HEK293 (cell line): ENCODE measurements around the gene CDO1.

ENCODE experiments used
- FEZF1 ChIP-seq: fragments of 450-650 bp; formaldehyde crosslinking; IDR thresholded peaks from 2 replicates; pipeline ENCODE4 v1.5.1; 2016; ENCODE audit warnings: missing biosample characterization, missing genetic modification characterization
- GLI4 ChIP-seq: fragments of 450-650 bp; formaldehyde crosslinking; IDR thresholded peaks from 2 replicates; pipeline ENCODE4 v1.5.1; 2016; ENCODE audit warnings: missing biosample characterization, missing genetic modification characterization
- GLIS2 ChIP-seq: fragments of 450-650 bp; formaldehyde crosslinking; IDR thresholded peaks from 2 replicates; pipeline ENCODE4 v1.5.1; 2016; ENCODE audit warnings: missing biosample characterization, missing genetic modification characterization
- HOXD13 ChIP-seq: sonication (generic); formaldehyde crosslinking; IDR thresholded peaks from 2 replicates; pipeline ENCODE4 v1.8.0; 2022; ENCODE audit warnings: missing genetic modification reagents, borderline replicate concordance
- KLF1 ChIP-seq: fragments of 450-650 bp; formaldehyde crosslinking; IDR thresholded peaks from 2 replicates; pipeline ENCODE4 v1.5.1; 2016; ENCODE audit warnings: missing biosample characterization, missing genetic modification characterization
- SP2 ChIP-seq: fragments of 450-650 bp; formaldehyde crosslinking; IDR thresholded peaks from 2 replicates; pipeline ENCODE4 v1.5.1; 2016; ENCODE audit warnings: missing biosample characterization, missing genetic modification characterization
- TSHZ1 ChIP-seq: fragments of 450-650 bp; formaldehyde crosslinking; IDR thresholded peaks from 2 replicates; pipeline ENCODE4 v1.5.1; 2016; ENCODE audit warnings: missing biosample characterization, missing genetic modification characterization, borderline replicate concordance
- WT1 ChIP-seq: fragments of 450-650 bp; formaldehyde crosslinking; IDR thresholded peaks from 2 replicates; pipeline ENCODE4 v1.5.1; 2016; ENCODE audit warnings: missing biosample characterization, missing genetic modification characterization
- ZBTB17 ChIP-seq: fragments of 450-650 bp; formaldehyde crosslinking; IDR thresholded peaks from 2 replicates; pipeline ENCODE4 v1.5.1; 2016; ENCODE audit warnings: missing biosample characterization, missing genetic modification characterization
- ZBTB21 ChIP-seq: fragments of 450-650 bp; formaldehyde crosslinking; IDR thresholded peaks from 2 replicates; pipeline ENCODE4 v1.5.1; 2017; ENCODE audit warnings: missing biosample characterization, missing genetic modification characterization
- ZBTB7A ChIP-seq: fragments of 450-650 bp; formaldehyde crosslinking; IDR thresholded peaks from 2 replicates; pipeline ENCODE4 v1.5.1; 2016; ENCODE audit warnings: low read depth, missing biosample characterization, missing genetic modification characterization
- ZNF114 ChIP-seq: fragments of 450-650 bp; formaldehyde crosslinking; IDR thresholded peaks from 2 replicates; pipeline ENCODE4 v1.5.0; 2017; ENCODE audit warnings: missing biosample characterization, missing genetic modification characterization
- ZNF121 ChIP-seq: fragments of 450-650 bp; formaldehyde crosslinking; IDR thresholded peaks from 2 replicates; pipeline ENCODE4 v1.5.1; 2016; ENCODE audit warnings: missing biosample characterization, missing genetic modification characterization
- ZNF214 ChIP-seq: fragments of 450-650 bp; formaldehyde crosslinking; IDR thresholded peaks from 2 replicates; pipeline ENCODE4 v1.5.1; 2017; ENCODE audit warnings: missing biosample characterization, mild to moderate bottlenecking, missing genetic modification characterization, borderline replicate concordance
- ZNF221 ChIP-seq: fragments of 450-650 bp; formaldehyde crosslinking; IDR thresholded peaks from 2 replicates; pipeline ENCODE4 v1.5.1; 2017; ENCODE audit warnings: missing biosample characterization, missing genetic modification characterization, borderline replicate concordance
- ZNF26 ChIP-seq: fragments of 450-650 bp; formaldehyde crosslinking; IDR thresholded peaks from 2 replicates; pipeline ENCODE4 v1.5.1; 2016; ENCODE audit warnings: missing biosample characterization, missing genetic modification characterization
- ZNF292 ChIP-seq: fragments of 450-650 bp; formaldehyde crosslinking; IDR thresholded peaks from 2 replicates; pipeline ENCODE4 v1.5.1; 2016; ENCODE audit warnings: low read depth, missing biosample characterization, missing genetic modification characterization, borderline replicate concordance
- ZNF366 ChIP-seq: fragments of 450-650 bp; formaldehyde crosslinking; conservative IDR thresholded peaks from 2 replicates; pipeline ENCODE4 v1.5.1; 2016; ENCODE audit warnings: missing biosample characterization, missing genetic modification characterization
- ZNF544 ChIP-seq: fragments of 450-650 bp; formaldehyde crosslinking; IDR thresholded peaks from 2 replicates; pipeline ENCODE4 v1.5.0; 2017; ENCODE audit warnings: missing biosample characterization, missing genetic modification characterization
- ZNF548 ChIP-seq: fragments of 450-650 bp; formaldehyde crosslinking; IDR thresholded peaks from 2 replicates; pipeline ENCODE4 v1.5.1; 2016; ENCODE audit warnings: missing biosample characterization, missing genetic modification characterization
- ZNF549 ChIP-seq: fragments of 450-650 bp; IDR thresholded peaks from 2 replicates; pipeline ENCODE4 v1.5.1; 2018; ENCODE audit warnings: missing biosample characterization, missing genetic modification characterization, mild to moderate bottlenecking, inconsistent platforms, moderate library complexity
- ZNF585B ChIP-seq: fragments of 450-650 bp; formaldehyde crosslinking; IDR thresholded peaks from 2 replicates; pipeline ENCODE4 v1.5.1; 2016; ENCODE audit warnings: missing biosample characterization, missing genetic modification characterization
- ZNF624 ChIP-seq: fragments of 450-650 bp; formaldehyde crosslinking; IDR thresholded peaks from 2 replicates; pipeline ENCODE4 v1.5.1; 2017; ENCODE audit warnings: missing biosample characterization, missing genetic modification characterization
- ZNF629 ChIP-seq: fragments of 450-650 bp; formaldehyde crosslinking; IDR thresholded peaks from 2 replicates; pipeline ENCODE4 v1.5.1; 2017; ENCODE audit warnings: missing biosample characterization, missing genetic modification characterization
- ZNF664 ChIP-seq: fragments of 450-650 bp; formaldehyde crosslinking; IDR thresholded peaks from 2 replicates; pipeline ENCODE4 v1.5.1; 2016; ENCODE audit warnings: missing biosample characterization, missing genetic modification characterization
- ZNF777 ChIP-seq: fragments of 450-650 bp; formaldehyde crosslinking; IDR thresholded peaks from 2 replicates; pipeline ENCODE4 v1.5.1; 2017; ENCODE audit warnings: missing biosample characterization, missing genetic modification characterization, borderline replicate concordance
- ZNF785 ChIP-seq: fragments of 450-650 bp; formaldehyde crosslinking; IDR thresholded peaks from 2 replicates; pipeline ENCODE4 v1.5.1; 2016; ENCODE audit warnings: missing biosample characterization, missing genetic modification characterization
- ZNF837 ChIP-seq: fragments of 450-650 bp; formaldehyde crosslinking; IDR thresholded peaks from 2 replicates; pipeline ENCODE4 v1.5.1; 2016; ENCODE audit warnings: missing biosample characterization, missing genetic modification characterization
- TF ChIP-seq, protein P1 (sequence below): fragments of 450-650 bp; formaldehyde crosslinking; IDR thresholded peaks from 2 replicates; pipeline ENCODE4 v1.5.1; 2017; ENCODE audit warnings: missing biosample characterization, missing genetic modification characterization
- TF ChIP-seq, protein P2 (sequence below): fragments of 450-650 bp; formaldehyde crosslinking; IDR thresholded peaks from 2 replicates; pipeline ENCODE4 v1.5.1; 2016; ENCODE audit warnings: missing biosample characterization, missing genetic modification characterization, low read depth
- TF ChIP-seq, protein P3 (sequence below): IDR thresholded peaks from 2 replicates; pipeline ENCODE4 v1.6.1; 2011; ENCODE audit warnings: mild to moderate bottlenecking, low read depth, low read length, borderline replicate concordance
- TF ChIP-seq, protein P4 (sequence below): fragments of 450-650 bp; formaldehyde crosslinking; IDR thresholded peaks from 2 replicates; pipeline ENCODE4 v1.5.1; 2016; ENCODE audit warnings: missing biosample characterization, missing genetic modification characterization

Gene CDO1

DNA sequence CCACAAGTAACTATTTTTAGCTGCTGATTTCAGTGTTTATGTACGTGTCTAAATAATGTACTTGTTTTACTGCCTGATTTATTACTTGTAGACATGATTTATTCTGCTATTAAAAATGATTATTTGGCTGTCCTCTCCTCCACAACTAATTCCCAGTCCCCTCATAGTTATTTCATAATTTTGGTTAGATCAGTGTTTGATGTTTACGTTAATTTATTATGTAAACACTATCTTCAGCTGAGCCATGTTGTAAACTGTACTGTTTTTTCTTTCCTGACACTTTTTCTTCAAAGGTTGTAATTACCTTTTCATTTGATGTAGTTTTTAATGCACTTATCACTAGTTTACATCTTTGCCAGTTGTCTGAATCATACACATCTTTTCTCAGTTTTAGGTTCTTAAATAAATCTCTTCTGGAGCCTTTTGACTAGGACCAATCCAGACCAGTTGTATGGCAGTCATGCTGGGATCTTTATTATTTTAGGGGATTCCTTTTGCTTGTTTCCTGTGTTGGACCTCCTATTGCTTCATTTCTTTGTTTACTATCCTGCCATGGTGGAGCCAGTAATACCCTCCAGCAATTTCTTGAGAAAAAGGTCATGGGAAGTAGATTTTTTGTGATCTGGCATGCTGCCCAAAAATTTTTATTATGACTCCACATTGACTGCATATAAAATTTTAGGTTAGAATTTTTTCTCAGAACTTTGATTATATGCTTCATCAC is 41.3 kb upstream of the CDO1 start (continued):
- TF ChIP-seq, protein P1, sequence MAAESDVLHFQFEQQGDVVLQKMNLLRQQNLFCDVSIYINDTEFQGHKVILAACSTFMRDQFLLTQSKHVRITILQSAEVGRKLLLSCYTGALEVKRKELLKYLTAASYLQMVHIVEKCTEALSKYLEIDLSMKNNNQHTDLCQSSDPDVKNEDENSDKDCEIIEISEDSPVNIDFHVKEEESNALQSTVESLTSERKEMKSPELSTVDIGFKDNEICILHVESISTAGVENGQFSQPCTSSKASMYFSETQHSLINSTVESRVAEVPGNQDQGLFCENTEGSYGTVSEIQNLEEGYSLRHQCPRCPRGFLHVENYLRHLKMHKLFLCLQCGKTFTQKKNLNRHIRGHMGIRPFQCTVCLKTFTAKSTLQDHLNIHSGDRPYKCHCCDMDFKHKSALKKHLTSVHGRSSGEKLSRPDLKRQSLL (tag by site-specific recombination) = peak; percentile 78
- TF ChIP-seq TSHZ1 (tag by site-specific recombination) (peak; percentile 27; the same call in 1 of the 2 replicates), ZBTB7A (tag by site-specific recombination) (no peak), ZNF214 (tag by site-specific recombination) (no peak), ZNF664 (tag by site-specific recombination) (peak; percentile 10; the same call in 1 of the 2 replicates), ZNF629 (tag by site-specific recombination) (peak; percentile 53), ZBTB17 (tag by site-specific recombination) (0 out of 2 replicates have a peak, but pooled peaks have one; percentile 17), HOXD13 (no peak), ZNF585B (tag by site-specific recombination) (no peak), ZNF26 (no peak; the same call in 1 of the 2 replicates), ZNF292 (no peak), GLI4 (tag by site-specific recombination) (no peak), ZNF114 (tag by site-specific recombination) (no peak), WT1 (tag by site-specific recombination) (no peak; the same call in 1 of the 2 replicates), ZNF549 (no peak), ZNF785 (no peak), ZNF548 (tag by site-specific recombination) (no peak), KLF1 (tag by site-specific recombination) (no peak), GLIS2 (tag by site-specific recombination) (no peak), ZNF777 (tag by site-specific recombination) (no peak), ZNF624 (no peak), ZNF837 (no peak), ZNF544 (tag by site-specific recombination) (no peak), ZNF121 (no peak), ZBTB21 (no peak), FEZF1 (tag by site-specific recombination) (peak; percentile 77), ZNF221 (tag by site-specific recombination) (no peak), SP2 (no peak), ZNF366 (tag by site-specific recombination) (peak; percentile 62; the same call in 1 of the 2 replicates)
- TF ChIP-seq, protein P2, sequence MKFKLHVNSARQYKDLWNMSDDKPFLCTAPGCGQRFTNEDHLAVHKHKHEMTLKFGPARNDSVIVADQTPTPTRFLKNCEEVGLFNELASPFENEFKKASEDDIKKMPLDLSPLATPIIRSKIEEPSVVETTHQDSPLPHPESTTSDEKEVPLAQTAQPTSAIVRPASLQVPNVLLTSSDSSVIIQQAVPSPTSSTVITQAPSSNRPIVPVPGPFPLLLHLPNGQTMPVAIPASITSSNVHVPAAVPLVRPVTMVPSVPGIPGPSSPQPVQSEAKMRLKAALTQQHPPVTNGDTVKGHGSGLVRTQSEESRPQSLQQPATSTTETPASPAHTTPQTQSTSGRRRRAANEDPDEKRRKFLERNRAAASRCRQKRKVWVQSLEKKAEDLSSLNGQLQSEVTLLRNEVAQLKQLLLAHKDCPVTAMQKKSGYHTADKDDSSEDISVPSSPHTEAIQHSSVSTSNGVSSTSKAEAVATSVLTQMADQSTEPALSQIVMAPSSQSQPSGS (tag by site-specific recombination) = 0 out of 2 replicates have a peak, but pooled peaks have one; percentile 2
- TF ChIP-seq, protein P3, sequence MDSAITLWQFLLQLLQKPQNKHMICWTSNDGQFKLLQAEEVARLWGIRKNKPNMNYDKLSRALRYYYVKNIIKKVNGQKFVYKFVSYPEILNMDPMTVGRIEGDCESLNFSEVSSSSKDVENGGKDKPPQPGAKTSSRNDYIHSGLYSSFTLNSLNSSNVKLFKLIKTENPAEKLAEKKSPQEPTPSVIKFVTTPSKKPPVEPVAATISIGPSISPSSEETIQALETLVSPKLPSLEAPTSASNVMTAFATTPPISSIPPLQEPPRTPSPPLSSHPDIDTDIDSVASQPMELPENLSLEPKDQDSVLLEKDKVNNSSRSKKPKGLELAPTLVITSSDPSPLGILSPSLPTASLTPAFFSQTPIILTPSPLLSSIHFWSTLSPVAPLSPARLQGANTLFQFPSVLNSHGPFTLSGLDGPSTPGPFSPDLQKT = no peak
- TF ChIP-seq, protein P4, sequence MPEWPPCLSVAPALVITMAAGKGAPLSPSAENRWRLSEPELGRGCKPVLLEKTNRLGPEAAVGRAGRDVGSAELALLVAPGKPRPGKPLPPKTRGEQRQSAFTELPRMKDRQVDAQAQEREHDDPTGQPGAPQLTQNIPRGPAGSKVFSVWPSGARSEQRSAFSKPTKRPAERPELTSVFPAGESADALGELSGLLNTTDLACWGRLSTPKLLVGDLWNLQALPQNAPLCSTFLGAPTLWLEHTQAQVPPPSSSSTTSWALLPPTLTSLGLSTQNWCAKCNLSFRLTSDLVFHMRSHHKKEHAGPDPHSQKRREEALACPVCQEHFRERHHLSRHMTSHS = no peak
